SU-DHL-6 (cell line): ENCODE results near the gene FSD2.

Experiments
- H2AFZ ChIP-seq: fragments of 200-600 bp; sonication (generic); 2 replicates; pipeline ENCODE4 v1.6.1; 2014; ENCODE audit warnings: low read depth, mild to moderate bottlenecking, moderate library complexity, mixed read lengths, antibody characterized with exemption, low read length; ENCODE audit not compliant: severe bottlenecking
- H3F3A ChIP-seq: fragments of 200-600 bp; shearing (Covaris generic); 2 replicates; pipeline ENCODE4 v1.6.0; 2016; ENCODE audit warnings: antibody characterized with exemption, mild to moderate bottlenecking; ENCODE audit not compliant: insufficient read depth
- H3K27ac ChIP-seq: fragments of 200-600 bp; sonication (generic); 2 replicates; pipeline ENCODE4 v1.5.1; 2016; ENCODE audit warnings: low read depth, mild to moderate bottlenecking, low read length, moderate library complexity, mixed read lengths
- H3K27me3 ChIP-seq: fragments of 200-600 bp; sonication (generic), shearing (Covaris generic); 2 replicates; pipeline ENCODE4 v1.6.0; 2014; ENCODE audit warnings: mild to moderate bottlenecking, low read length
- H3K36me3 ChIP-seq: fragments of 200-600 bp; sonication (generic); 2 replicates; pipeline ENCODE4 v1.6.1; 2014; ENCODE audit warnings: mild to moderate bottlenecking, low read length, mixed read lengths
- H3K4me2 ChIP-seq: fragments of 300-600, 200-600 bp; shearing (Covaris generic), sonication (generic); 2 replicates; pipeline ENCODE4 v1.6.0; 2014; ENCODE audit warnings: low read length, low read depth, mild to moderate bottlenecking; ENCODE audit not compliant: poor library complexity, severe bottlenecking
- H3K4me3 ChIP-seq: fragments of 200-600 bp; sonication (generic); 2 replicates; pipeline ENCODE4 v1.5.1; 2014; ENCODE audit warnings: antibody characterized with exemption, low read length, mild to moderate bottlenecking, mixed read lengths; ENCODE audit not compliant: insufficient read depth, poor library complexity, severe bottlenecking
- H3K79me2 ChIP-seq: fragments of 200-600 bp; sonication (generic); 2 replicates; pipeline ENCODE4 v1.6.1; 2014; ENCODE audit warnings: mild to moderate bottlenecking, low read length, moderate library complexity; ENCODE audit not compliant: insufficient read depth
- H3K9ac ChIP-seq: fragments of 200-600 bp; sonication (generic); 2 replicates; pipeline ENCODE4 v1.7.0; 2014; ENCODE audit warnings: mild to moderate bottlenecking, low read length
- H3K9me2 ChIP-seq: fragments of 200-600 bp; sonication (generic); replicated peaks from 2 replicates; pipeline ENCODE4 v1.6.1; 2014; ENCODE audit warnings: low read length; ENCODE audit not compliant: insufficient read depth
- H3K9me3 ChIP-seq: fragments of 200-600 bp; sonication (generic); 2 replicates; pipeline ENCODE4 v1.6.1; 2014; ENCODE audit warnings: low read length, mixed read lengths; ENCODE audit not compliant: insufficient read depth
- H4K20me1 ChIP-seq: fragments of 200-600 bp; sonication (generic); 2 replicates; pipeline ENCODE4 v1.6.1; 2014; ENCODE audit warnings: low read depth, mild to moderate bottlenecking, antibody characterized with exemption, low read length, moderate library complexity, mixed read lengths
- EZH2phosphoT487 ChIP-seq: fragments of 200-600 bp; sonication (generic), shearing (Covaris generic); conservative IDR thresholded peaks from 2 replicates; pipeline ENCODE4 v1.6.1; 2018; ENCODE audit warnings: mild to moderate bottlenecking, antibody characterized with exemption, low read length, moderate library complexity, mixed read lengths
- TF ChIP-seq, protein P1 (sequence below): fragments of 200-600 bp; sonication (generic); IDR thresholded peaks from one replicate; pipeline ENCODE4 v1.5.1; 2017; ENCODE audit warnings: antibody characterized with exemption, mild to moderate bottlenecking, low read length, moderate library complexity; ENCODE audit not compliant: insufficient read depth, poor library complexity, severe bottlenecking

Gene FSD2

DNA sequence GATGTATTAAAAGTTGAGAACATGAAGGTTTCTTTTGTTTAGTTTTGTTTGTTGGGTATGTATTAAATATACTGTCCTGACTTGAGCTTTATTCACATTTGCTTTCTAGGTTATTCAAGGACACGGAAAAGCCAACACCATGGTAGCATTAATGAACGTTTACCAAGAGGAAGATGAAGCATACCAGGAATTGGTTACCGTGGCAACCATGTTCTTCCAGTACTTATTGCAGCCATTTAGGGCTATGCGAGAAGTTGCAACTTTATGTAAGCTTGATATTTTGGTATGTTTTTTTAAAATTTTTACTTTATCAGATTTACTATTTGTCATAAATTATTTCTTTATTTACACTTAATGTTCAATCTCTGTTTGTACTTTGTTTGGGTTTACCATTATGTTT lies 7.1 kb upstream of the FSD2 start:
- Histone ChIP-seq H3F3A (peaks cover 15% of the 10 kb centered on the region), H3K27ac (no peak overlapping the region), H3K9ac (no peak overlapping the region), H3K79me2 (peaks cover 56% of the 10 kb centered on the region), H3K9me2 (no peaks in the 10 kb centered on the region), H3K9me3 (no peaks in the 10 kb centered on the region), H3K4me2 (no peak overlapping the region), H3K4me3 (no peak overlapping the region), H3K27me3 (no peaks in the 10 kb centered on the region), H4K20me1 (peaks cover 12% of the 10 kb centered on the region; the same call in 1 of the 2 replicates), H2AFZ (no peak overlapping the region), H3K36me3 (peaks cover 39% of the 10 kb centered on the region)
- TF ChIP-seq EZH2phosphoT487 = no peak
- TF ChIP-seq, protein P1, sequence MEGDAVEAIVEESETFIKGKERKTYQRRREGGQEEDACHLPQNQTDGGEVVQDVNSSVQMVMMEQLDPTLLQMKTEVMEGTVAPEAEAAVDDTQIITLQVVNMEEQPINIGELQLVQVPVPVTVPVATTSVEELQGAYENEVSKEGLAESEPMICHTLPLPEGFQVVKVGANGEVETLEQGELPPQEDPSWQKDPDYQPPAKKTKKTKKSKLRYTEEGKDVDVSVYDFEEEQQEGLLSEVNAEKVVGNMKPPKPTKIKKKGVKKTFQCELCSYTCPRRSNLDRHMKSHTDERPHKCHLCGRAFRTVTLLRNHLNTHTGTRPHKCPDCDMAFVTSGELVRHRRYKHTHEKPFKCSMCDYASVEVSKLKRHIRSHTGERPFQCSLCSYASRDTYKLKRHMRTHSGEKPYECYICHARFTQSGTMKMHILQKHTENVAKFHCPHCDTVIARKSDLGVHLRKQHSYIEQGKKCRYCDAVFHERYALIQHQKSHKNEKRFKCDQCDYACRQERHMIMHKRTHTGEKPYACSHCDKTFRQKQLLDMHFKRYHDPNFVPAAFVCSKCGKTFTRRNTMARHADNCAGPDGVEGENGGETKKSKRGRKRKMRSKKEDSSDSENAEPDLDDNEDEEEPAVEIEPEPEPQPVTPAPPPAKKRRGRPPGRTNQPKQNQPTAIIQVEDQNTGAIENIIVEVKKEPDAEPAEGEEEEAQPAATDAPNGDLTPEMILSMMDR = no peak

DNA sequence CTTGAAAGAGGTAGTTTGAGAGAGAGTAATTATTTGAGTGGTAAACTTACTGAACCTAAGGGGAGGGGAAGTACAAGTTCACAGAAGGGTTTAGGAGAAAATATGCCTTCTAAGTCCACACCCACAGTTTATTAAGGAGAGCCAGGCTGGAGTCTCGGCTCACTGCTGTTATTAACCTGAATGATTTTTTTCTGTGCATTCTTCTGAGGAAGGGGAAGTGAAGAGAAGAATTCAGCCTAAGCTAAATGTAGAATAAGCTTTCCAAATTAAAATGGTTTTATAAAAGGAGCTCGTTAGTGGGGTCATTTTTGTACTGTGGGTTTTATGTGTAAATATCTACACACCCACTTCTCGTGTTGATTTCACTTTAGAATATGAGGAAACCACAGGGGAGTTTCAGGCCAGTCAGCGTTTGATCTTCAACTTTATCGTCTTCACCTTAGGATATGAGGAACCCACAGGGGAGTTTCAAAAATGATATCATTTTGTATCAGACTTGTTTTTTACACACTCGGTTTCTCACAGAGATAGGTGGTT lies 5.1 kb upstream of the FSD2 start:
- Histone ChIP-seq H3K27me3 (no peaks in the 10 kb centered on the region), H3K4me2 (peak overlapping the region; percentile 85), H3K4me3 (peak overlapping the region; percentile 71), H3K27ac (peak overlapping the region; percentile 96), H3K36me3 (peaks cover 22% of the 10 kb centered on the region), H3K9me3 (no peaks in the 10 kb centered on the region), H3K9ac (peak overlapping the region; percentile 88), H3K9me2 (no peaks in the 10 kb centered on the region), H3K79me2 (peaks cover 50% of the 10 kb centered on the region), H2AFZ (no peak overlapping the region), H3F3A (peaks cover 34% of the 10 kb centered on the region), H4K20me1 (peaks cover 12% of the 10 kb centered on the region; the same call in 1 of the 2 replicates)
- TF ChIP-seq, protein P1 = no peak
- TF ChIP-seq EZH2phosphoT487 = no peak

DNA sequence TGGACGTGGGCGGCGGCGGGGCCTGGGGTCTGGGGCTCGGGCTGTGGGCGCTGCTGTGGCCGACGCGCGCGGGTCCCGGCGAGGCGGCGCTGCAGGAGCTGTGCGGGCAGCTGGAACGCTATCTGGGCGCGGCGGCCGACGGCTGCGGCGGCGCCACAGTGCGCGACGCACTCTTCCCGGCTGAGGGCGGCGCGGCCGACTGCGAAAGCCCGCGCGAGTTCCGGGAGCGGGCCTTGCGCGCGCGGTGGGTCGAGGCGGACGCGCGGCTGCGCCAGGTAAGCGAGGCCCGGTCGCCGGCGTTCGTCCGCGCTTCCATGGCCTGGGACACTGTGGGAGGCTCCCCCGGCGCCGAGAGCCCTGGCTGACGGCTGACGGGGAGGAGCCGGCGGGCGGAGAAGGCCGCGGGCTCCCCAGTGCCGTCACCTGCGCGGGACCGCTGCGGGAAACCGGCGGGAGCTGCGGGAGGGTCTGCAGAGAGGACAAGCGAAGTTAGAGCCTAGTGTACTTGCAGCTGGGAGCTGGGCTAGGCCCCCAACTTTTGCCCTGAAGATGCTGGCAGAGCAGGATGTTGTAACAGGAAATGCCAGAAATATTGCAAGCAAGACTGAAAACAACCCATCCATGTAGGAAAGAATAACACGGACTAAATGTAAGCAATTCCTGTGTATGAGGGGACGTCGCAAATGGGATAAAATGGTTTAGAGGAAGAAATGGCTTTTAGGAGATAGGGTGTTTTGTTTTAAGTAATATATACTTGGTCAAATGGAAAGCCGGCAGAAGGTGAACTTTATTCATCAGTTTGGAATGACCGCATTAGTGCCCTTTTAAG lies 4.4 kb upstream of the FSD2 start:
- H3K9ac ChIP-seq = peak overlapping the region; percentile 88
- no peaks in the 10 kb centered on the region for H3K9me2 ChIP-seq
- H3K4me2 ChIP-seq = peak overlapping the region; percentile 85
- peak overlapping the region; percentile 96 for H3K27ac ChIP-seq
- peaks cover 44% of the 10 kb centered on the region for H3K79me2 ChIP-seq
- peaks cover 15% of the 10 kb centered on the region for H3K36me3 ChIP-seq
- H2AFZ ChIP-seq = no peak overlapping the region
- peaks cover 8% of the 10 kb centered on the region; the same call in 1 of the 2 replicates for H4K20me1 ChIP-seq
- peaks cover 41% of the 10 kb centered on the region for H3F3A ChIP-seq
- H3K4me3 ChIP-seq = peak overlapping the region; percentile 71
- H3K27me3 ChIP-seq = no peaks in the 10 kb centered on the region
- TF ChIP-seq, protein P1 = no peak
- TF ChIP-seq EZH2phosphoT487 = no peak
- H3K9me3 ChIP-seq = no peaks in the 10 kb centered on the region
